ENCODE results near the gene CNTFR.

CNTFR gene

GRCh38 chr9:34634551-34635248 lies 45.2 kb upstream of the CNTFR start:
- H3K4me3 ChIP-seq (ENCODE audit: low read depth, low read length): no peak overlapping the region
- no peak for TF ChIP-seq CTCF (IDR thresholded peaks at IDR 0.05; ENCODE audit: borderline replicate concordance, insufficient read depth, low read depth, low read length)

- no peak overlapping the region for H3K4me3 ChIP-seq (ENCODE audit: low read depth, low read length)
- peak; percentile 80 for TF ChIP-seq CTCF (IDR thresholded peaks at IDR 0.05; ENCODE audit: borderline replicate concordance, insufficient read depth, low read depth, low read length)
Observed at GRCh38 chr9:34633851-34634550, 44.5 kb upstream of the CNTFR start.

GRCh38 chr9:34633166-34633565 lies 43.6 kb upstream of the CNTFR start:
- TF ChIP-seq CTCF (IDR thresholded peaks at IDR 0.05; ENCODE audit: borderline replicate concordance, insufficient read depth, low read depth, low read length): no peak
- H3K4me3 ChIP-seq (ENCODE audit: low read depth, low read length): no peak overlapping the region

- no peak for TF ChIP-seq CTCF (IDR thresholded peaks at IDR 0.05; ENCODE audit: borderline replicate concordance, insufficient read depth, low read depth, low read length)
- H3K4me3 ChIP-seq (ENCODE audit: low read depth, low read length): no peak overlapping the region
Observed at GRCh38 chr9:34630402-34631154, 41.1 kb upstream of the CNTFR start.

- no peak overlapping the region for H3K4me3 ChIP-seq (ENCODE audit: low read depth, low read length)
Observed at GRCh38 chr9:34629491-34629808, 39.9 kb upstream of the CNTFR start.

More at GRCh38 chr9:34629491-34629808, 39.9 kb upstream of the CNTFR start:
- no peak for TF ChIP-seq CTCF (IDR thresholded peaks at IDR 0.05; ENCODE audit: borderline replicate concordance, insufficient read depth, low read depth, low read length)
